Activated CD4-positive, alpha-beta T cell treated with anti-CD3 and anti-CD28 coated beads, Interleukin-2, Interleukin-4, amounts not matched to agents 100 ng/mL and 50 ng/mL, durations not matched to agents 16 hours and 8 hours (primary cell): Measurements from ENCODE around the gene C8A.

Experiments used
- DNase-seq: peaks from one replicate; pipeline ENCODE4 v3.0.0-alpha.2; 2020; ENCODE audit warnings: low spot score

The C8A gene

DNA sequence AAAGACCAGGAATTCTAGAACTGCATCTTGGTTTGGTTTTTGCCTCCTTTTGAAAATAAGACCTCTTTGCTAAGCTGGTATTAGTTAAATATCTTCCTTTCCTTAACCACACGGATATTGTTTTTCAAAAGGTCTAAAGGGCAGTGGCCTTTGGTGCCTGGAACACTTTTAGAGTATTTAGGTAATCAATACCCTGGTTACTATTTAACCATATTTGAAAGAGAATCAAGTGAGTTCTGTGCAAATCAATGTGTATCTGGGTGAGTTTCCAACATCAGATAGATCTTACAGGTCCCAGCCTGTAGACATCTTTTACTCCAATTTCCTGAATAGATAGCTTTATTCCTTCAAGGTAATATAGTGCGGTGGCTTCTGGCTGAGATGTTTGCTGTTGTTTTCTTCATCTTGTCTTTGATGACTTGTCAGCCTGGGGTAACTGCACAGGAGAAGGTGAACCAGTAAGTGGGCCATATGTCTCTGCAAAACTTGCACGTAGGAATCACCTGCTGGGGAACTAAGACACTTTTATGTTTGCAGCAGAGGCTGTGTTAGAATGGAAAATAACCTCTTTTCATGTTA is at the start of gene C8A:
TSS of gene C8A (plus strand) at position 277 of the 579 bp plus-strand sequence. CDS start at position 382, 105 bp downstream.
- DNase-seq = no peak

DNA sequence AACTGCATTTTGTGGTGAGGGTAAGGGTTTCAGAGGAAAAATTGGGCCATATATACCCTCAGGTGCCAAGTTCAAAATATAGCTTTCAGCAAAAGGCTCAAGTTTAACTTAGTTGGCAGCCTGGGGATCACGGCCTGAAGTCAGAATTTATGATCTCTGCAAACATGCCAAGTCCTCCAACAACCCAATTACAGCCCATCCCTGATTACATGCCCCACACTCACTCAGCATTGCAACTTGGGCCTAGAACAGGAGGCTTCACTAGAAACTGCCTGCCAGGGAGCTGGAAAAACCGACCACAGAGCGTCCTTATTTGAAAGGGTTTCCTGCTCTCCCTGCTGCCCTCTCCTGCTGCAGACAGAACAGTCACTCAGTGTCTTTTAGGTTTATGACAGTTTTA is 47.8 kb upstream of the C8A start:
- DNase-seq = no peak

DNA sequence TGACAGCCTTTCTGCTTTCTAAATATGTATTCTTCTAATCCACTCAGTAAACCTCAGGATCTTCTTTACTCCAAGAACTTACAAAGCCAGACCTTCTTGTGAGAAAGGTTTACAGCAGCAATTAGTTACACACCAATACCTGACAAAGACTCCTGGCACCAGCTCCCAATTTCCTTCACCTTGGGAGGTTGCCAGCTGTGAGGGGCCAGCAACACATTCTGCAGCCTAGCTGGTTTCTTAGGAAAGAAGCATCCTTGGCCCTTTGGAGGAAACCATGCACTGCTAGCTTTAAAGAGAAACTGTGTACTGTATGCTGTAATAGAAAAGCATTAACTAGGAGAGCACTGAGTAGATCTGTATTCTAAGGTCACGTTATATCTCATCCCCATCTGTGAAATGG is 46.2 kb upstream of the C8A start:
- DNase-seq = no peak

DNA sequence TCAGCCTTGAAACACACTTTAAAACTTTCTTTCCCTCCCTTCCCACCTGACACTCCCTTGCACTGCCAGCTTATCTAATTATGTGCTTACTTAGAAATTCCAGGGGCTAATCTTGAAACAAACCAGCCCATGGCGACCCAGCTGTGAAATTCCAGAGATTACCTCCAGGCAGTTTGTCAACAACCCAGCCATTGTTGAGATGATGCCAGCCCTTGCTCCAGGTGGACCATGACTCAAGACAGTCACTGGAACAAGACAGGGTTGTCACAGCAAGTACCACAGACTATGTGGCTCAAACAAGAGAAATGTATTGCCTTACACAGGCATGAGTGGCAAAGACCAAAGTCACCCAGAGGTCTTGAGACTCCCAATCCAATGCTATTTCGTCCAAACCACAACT is 43.3 kb upstream of the C8A start:
- DNase-seq = no peak

DNA sequence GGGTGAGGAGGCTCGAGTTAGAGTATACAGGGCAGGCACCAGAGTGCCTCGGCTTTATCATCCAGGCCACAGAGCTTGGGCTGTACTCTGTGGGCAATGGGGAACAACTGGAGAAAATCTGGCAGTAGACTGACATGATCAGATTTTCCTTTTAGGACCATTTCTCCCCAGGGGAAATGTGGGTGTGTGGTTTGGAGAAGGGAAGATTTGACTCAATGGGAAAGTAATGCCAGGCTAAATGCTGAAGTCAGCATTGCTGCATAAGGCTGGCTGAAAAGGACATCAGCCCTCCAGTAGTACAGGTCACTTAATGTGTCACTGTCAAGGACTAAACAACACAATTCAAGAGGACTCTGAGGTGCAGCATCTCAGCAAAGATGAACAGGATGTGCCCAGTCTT is 40.4 kb upstream of the C8A start:
- DNase-seq = no peak

DNA sequence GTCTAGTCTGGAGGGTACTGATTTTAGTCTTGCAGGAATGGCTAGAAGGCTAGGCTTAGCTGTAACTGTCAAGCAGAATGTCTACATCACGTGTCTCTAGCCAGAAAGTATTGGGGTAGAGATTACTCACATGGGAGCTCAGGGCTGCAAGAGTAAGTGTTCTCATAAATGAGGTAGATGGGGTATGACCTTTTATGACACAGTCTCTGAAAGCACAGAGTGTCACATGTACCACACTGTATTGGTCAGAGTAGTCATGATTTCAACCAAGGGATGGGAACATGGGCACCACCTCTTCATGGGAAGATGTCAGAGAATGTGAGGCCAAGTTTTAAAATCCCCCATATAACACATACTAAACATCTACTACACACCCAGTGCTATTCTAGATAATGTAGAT is 38.3 kb upstream of the C8A start:
- DNase-seq = no peak

DNA sequence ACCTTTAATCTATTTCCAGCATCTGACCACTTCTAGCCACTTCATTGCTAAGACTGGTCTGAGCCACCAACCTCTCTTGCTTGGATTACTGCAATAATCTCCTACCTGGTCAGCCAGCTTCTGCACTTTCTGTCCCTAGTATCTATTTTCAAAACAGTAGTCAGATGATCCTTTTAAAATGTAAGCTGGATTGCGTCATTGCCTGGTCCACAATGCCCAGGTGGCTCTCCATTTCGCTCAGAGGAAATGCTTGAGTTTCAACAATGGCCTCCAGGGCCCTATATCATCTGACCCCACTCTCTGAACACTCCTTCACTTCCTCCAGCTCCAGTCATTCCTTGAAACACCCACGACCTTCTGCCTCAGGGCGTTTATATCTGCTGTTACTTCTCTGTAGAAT is 37.7 kb upstream of the C8A start:
- DNase-seq = no peak

DNA sequence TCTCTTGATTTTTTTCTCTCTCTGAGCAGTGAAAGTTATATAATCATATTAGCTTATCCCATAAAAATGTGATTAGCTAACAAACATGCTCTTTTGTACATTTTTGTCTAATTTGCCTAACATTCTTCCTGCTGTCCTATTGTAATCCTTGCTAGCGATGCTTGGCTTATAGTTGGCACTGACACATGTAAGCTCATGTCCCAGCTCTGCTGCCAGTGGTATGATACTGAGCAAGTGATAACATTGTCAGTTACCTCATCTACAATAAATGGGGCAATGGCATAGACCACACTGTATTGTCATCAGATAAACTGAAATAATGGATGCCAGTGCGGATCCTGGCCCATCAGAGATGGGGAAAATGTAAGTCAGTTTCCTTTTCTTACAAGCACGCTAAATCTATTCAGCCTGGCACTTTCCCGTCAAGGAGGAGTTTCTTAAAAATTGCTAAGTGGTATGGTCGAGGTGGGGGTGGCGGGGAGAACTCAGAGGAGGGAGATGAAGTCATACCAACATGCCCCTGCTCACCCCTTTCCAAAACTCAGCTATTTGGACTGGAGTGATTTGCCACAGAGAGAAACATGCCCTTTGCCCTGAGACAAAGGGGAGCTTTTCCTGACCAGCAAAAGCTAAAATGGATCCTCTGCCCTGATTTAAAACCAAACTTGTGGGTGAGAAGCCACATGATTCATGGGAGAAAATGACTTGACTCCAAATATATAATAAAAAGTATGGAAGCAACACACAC is 36.7 kb upstream of the C8A start:
- DNase-seq = no peak

DNA sequence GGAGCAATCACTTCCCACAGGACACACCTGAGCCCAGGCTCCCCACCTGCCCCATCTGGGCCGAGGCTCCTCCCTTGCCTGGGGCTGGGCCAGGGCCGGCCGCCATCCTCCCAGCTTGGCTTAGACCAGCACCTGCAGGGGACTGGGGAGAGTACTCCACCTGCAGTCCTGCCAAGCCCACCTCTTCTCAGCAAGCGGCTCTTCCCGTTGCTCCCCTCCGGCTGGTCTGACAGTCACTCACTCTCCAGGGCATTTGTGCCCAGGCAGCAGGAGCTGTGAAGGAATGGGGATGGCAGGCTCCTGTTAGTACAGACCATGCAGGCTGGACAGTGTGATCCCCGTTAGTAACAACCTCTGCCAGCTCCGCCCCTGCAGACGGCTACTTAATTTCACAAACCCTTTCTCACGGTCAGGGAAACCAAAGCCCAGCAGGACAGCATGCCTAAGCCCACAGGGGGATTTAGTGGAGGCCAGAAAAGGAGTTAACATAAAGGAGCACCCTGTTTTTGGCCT is 35.2 kb upstream of the C8A start, which contains the start of gene FYB2:
TSS of gene FYB2 (minus strand) at position 18 of the 513 bp plus-strand sequence. CDS start 114 bp downstream, outside the sequence.
- DNase-seq = no peak

DNA sequence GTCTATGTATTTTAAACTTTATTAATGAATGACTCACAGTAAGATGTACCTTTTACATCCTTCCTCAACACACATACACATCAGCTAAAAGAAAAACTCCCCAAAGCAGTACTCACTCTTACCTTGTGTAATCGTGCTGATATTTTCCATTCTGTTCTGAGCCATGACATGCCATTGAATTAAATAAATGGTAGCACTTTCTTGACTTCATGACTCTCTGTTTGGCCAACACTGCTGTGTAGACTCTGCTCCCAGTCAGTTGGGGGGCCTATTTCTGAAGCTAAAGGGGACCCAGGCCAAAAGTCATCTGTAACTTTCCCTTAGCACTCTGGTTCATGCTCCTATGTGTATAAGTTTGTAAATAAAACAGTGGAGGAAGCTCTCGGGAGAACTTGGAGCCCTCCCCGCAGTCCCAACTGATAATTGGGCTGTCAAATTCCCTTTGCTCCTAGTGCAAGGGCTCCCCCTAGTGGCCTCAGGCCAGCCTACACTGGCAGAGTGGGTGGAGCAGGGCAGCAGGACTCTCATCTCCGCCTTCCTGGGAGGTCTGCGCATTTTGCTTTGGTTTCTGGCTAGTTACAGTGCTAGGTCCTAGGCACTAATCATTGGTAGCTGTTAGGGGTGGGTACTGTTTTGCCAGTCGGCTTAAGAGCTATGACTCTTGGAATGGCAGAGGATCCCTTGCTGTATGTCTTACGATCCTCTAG is 33.7 kb upstream of the C8A start:
- DNase-seq = peak; percentile 81

DNA sequence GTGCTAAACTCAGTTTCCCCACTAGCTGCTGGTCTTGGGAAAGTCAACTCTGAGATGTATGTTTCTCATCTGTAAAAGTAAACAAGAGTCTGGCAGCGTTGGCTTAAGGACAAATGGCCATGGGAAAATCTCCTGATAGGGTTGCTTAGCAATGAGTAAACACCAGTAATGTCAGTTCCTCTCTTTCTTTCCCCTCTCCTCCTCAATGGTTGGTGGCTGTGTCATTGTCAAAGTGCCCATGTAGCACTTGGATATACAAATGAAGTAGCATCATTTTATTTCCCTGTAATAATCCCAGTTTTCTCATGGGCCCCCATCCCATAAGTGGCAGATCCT is 33.2 kb upstream of the C8A start:
- no peak for DNase-seq

DNA sequence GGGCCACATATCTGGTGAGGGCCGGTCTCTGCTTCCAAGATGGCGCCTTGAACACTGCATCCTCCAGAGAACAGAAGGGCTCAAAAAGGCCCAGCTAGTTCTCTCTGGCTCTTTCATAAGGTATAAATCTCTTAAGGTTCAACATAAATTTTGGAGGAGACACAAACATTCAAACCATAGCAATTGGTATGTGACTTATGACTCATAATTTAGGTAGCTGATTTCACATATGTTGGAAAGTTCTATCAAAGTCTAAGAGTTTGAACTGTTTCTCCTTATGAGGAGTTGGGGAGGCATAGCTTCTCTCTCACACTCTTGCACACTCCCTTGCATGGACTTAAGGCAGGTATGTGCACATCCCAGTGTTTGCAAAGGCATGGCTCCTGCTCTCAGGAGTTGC is 30.3 kb upstream of the C8A start:
- no peak for DNase-seq

DNA sequence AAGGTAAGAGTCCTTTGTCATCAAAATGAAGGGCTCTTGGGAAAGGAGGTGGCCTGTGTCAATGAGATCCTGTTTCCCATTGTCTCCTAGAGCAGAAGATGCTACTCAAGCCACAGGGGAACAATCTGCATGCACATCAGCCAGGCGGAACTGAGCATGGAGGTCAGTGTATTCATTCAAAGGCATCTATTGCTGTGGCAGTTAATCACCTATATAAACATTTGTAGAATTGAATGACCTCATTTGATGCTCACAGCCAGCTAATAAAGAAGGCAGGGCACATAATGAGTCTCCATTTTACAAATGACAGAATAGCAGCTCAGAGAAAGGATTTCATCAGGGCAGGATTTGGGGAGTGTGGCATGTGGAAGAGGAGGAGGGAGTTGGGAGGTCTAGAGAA is 29.7 kb upstream of the C8A start:
- no peak for DNase-seq

DNA sequence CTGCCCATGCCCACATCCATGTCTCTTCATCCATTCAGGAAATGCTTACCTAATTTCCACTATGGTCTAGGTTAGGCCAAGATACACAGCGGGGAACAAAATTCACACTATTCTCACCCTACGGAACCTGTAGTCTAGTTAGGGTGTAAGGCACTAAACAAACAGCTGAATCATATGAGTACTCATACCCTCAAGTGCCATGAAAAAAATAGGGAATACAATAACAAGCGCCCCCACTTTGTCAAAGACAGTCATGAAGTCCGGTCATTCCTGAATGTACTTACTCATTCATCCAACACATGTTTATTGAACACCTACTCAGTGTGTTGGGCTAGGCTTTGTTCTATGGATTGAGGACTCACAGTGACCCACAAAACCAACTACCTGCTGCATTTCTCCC is 29.2 kb upstream of the C8A start:
- no peak for DNase-seq

DNA sequence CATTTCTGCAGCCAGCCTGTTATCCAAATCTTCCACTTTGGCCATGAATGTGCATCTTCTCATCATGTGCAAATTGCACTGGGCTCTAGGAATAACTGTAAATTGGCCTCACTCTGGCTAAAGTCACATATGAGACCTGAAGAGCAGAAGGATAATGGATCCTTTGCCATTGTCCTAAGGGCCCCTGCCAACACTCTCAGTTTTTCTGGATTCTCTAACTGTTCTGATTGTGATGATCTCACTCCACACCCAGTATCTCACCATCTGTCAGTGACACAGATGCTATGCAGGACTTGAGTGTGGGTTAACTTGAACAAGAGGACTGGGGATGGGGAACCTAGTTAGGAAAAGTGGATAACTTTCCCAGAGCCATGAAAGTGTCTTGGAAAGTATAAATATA is 26.9 kb upstream of the C8A start:
- DNase-seq = no peak

DNA sequence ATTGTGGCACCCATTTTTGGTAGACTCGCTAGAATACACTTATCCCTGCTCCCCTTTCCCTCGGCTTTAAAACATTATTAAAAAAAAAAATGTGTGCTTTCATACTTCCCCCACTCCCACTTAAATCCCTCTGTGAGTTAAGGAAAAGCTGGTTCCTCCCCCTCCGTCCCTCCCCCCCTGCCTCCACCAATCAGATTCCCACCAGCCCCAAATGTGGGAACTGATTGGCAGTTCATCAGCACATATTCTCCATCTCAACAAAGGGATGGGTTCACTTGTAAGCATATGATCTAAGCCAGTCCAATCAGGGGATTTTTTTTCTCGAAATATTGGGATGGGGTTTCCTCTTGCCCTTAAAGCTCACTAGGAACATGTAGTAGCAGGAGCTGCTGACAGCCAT is 24.5 kb upstream of the C8A start:
- DNase-seq = no peak

DNA sequence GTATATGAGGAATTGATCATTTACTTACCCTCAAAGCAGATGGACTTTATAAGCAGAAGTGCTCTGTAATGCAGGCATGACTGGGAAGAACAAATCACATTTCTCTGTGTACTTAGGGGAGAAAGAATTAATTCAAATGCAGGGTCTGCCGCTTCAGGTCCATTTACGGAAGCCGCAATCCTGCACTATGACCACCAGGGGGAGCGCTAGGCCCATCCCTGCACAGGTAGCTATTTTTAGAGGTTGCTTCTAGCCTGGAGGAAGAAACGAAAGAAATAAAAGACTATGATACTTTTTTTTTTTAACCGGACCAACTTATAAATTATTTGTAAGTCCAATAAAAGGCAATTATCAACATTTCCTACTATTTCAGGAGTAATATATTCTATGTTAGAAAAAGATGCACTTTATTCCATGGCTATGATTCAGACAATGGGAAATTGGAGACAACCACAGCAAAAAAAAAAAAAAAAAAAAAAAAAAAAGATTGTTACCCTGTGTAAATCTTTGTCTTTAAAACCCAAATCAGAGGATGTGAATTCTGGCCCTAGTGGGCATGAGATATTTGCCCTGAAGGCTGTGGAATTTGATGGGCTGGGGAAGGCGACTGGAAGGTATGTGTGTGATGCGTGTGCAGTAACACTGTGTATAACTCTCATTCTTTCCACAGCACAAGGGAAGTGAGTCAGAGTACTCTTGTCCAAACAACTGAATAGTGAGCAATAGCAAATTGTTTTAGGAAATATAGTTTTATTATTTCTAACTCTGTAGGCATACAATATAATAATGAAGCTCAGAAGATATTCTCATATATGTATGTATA is 22.5 kb upstream of the C8A start:
- DNase-seq = peak; percentile 67

DNA sequence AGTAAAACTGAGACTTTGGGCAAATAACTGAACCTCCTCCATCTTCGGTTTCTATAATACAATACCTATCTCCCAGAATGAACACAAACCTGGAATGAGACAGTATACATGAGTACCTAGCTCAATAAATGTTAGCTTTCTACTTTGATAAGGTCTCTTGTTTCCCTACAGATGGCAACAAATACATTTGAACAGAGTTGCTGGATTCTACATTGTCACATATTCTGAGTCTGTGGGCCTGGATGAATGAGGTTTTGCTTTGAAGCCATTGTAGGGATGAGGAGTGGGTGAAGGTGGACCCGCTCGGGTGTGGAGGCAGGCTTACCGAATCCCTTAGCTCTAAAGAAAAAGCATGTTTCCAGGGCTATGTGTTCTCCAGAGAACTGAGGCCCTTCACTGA is 21.5 kb upstream of the C8A start:
- no peak for DNase-seq

DNA sequence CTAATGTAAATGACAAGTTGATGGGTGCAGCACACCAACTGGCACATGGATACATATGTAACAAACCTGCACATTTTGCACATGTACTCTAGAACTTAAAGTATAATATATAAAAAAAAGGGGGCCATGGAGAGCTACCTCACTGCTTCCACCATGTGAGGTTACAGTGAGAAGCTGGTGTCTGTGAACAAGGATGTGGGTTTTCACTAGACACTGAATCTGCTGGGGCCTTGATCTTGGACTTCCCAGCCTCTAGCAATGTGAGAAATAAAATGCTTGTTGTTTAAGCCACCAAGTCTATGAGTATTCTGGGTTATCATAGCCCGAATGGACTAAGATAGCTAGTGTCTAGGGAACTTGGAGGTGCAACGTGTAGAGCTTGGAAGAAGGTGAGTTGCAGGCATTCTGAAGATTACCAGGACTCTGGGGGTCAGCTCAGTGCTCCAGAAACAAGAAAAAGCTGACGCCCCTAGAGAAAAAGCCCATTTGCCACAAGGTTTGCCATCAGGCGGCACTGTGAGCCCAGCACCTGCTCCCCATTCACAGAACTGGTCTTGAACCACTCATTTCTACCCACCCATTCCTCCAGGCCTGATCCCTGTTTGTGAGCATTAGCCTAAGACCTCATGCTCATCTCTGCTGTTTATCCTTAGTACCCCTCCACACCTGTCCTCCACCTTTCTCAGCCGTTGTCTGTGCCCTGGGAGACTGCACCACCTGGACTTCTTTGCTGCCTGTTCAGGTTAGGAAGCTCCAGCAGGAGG is 20.3 kb upstream of the C8A start:
- DNase-seq = no peak

DNA sequence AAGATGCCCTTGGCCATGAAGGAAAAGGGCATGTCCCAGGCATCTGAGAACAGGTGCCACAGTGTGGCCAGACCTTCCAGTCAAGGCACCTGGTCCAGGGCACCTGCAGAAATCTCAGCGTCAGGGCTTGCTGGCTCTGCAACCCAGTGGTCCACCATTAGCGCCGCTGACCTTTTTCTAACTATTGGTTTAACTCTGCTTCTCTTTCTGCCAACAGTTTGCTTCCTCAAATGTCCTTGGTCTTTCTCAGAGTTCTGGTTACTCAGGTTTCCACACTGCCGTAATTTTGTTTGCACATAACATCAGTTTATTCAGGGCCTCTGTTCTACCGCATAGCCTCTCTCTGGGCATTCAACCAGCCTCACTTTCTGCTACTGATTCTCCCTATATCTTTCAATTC is 18.9 kb upstream of the C8A start:
- no peak for DNase-seq

DNA sequence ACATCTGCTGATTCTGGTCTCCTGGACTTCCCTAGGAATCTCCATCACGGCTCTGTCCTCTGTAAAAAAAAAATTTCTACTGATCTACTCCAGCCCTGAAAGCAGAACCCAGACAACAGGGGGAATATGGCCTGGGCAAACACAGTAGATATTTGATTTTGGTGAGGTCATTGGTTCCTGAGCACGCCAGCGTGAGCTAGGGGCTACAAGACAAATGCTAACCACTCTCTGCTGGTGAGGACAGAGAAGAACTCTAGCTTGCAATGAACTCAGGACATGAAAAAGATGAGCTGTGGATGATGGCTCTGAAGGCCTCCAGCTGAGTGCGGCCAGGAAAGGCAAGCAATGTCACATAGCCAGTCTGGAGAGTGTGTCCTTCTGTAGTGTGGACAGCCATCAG is 18.2 kb upstream of the C8A start:
- DNase-seq = no peak
